Effector memory CD8-positive, alpha-beta T cell (primary cell): ENCODE measurements around the gene LAMC2.
"Not testable (repeated sequence)": the region's sequence is repeated elsewhere in the genome, so short reads cannot be mapped to it uniquely, and the experiment has no call there.

Experiments used
- ATAC-seq: fragments of 150-1000 bp; cut with Tn5 transposase; replicated peaks from 2 replicates; pipeline ENCODE4 v1.10.0; 2021; ENCODE audit warnings: mild to moderate bottlenecking, moderate library complexity
- DNase-seq, 3 experiments: peaks; one replicate each; pipeline ENCODE4 v3.0.0; 2021
- H3K27ac Mint-ChIP-seq, 2 donors: one replicate each; pipeline ENCODE4 v1.8.0; 2022; ENCODE audit warnings: mild to moderate bottlenecking in 2 of 2, mixed read lengths in 2 of 2, moderate library complexity in 2 of 2
- H3K27me3 Mint-ChIP-seq, 2 donors: one replicate each; pipeline ENCODE4 v1.8.0; 2022; ENCODE audit warnings: mixed read lengths in 2 of 2
- H3K36me3 Mint-ChIP-seq: one replicate; pipeline ENCODE4 v1.8.0; 2022; ENCODE audit warnings: mild to moderate bottlenecking, moderate library complexity, mixed read lengths; ENCODE audit not compliant: insufficient read depth
- H3K4me1 Mint-ChIP-seq, 2 donors: one replicate each; pipeline ENCODE4 v1.8.0; 2022; ENCODE audit warnings: low read depth in 2 of 2, mixed read lengths in 2 of 2
- H3K4me3 Mint-ChIP-seq, 2 donors: one replicate each; pipeline ENCODE4 v1.8.0; 2022; ENCODE audit warnings: mild to moderate bottlenecking in 2 of 2, mixed read lengths in 2 of 2, moderate library complexity in 2 of 2
- H3K9me3 Mint-ChIP-seq, 2 donors: one replicate each; pipeline ENCODE4 v1.8.0; 2022; ENCODE audit warnings: mixed read lengths in 2 of 2
- total RNA-seq, 9 experiments: gene quantifications; one replicate each; lab custom pipeline; 2026; lab: John Stamatoyannopoulos, UW

The LAMC2 gene
- total RNA-seq, result 0 to 0.30 (median 0) reads per million in 9 experiments

- Mint-ChIP-seq H3K4me1 (no peaks in the 10 kb centered on the region), H3K27me3 (peaks cover 33 to 40% of the 10 kb centered on the region in 2 donors), H3K9me3 (no peaks in the 10 kb centered on the region), H3K36me3 (no peaks in the 10 kb centered on the region), H3K4me3 (no peak within 1 kb of the TSS), H3K27ac (no peak within 1 kb of the TSS)
- no peak for DNase-seq
- no peak for ATAC-seq
Measured at GRCh38 chr1:183185941-183186490, at the start of gene LAMC2. Gene LAMC2, plus strand, starts transcription at chr1:183186264. Its CDS starts 89 bp downstream, at chr1:183186353.

GRCh38 chr1:183137782-183138181, 48.3 kb upstream of the LAMC2 start:
- DNase-seq (no peak), ATAC-seq (no peak)
- H3K27me3 Mint-ChIP-seq, result peaks cover 23 to 37% of the 10 kb centered on the region in 2 donors
- H3K27ac Mint-ChIP-seq, result no peak overlapping the region
- no peaks in the 10 kb centered on the region for H3K4me1 Mint-ChIP-seq
- no peaks in the 10 kb centered on the region for H3K9me3 Mint-ChIP-seq
- peaks cover 3% of the 10 kb centered on the region for H3K36me3 Mint-ChIP-seq
- H3K4me3 Mint-ChIP-seq, result no peak overlapping the region

- no peak for ATAC-seq
- no peak for DNase-seq
- no peak overlapping the region for H3K27ac Mint-ChIP-seq
- H3K36me3 Mint-ChIP-seq, result peaks cover 3% of the 10 kb centered on the region
- H3K4me1 Mint-ChIP-seq, result no peaks in the 10 kb centered on the region
- H3K4me3 Mint-ChIP-seq, result no peak overlapping the region
- H3K9me3 Mint-ChIP-seq, result no peaks in the 10 kb centered on the region
- H3K27me3 Mint-ChIP-seq, result peaks cover 25 to 36% of the 10 kb centered on the region in 2 donors
Measured at GRCh38 chr1:183138301-183138700, 47.8 kb upstream of the LAMC2 start.

- Mint-ChIP-seq H3K27me3 (peaks cover 25 to 26% of the 10 kb centered on the region in 2 donors), H3K4me3 (no peak overlapping the region), H3K9me3 (no peaks in the 10 kb centered on the region), H3K36me3 (peaks cover 3% of the 10 kb centered on the region), H3K4me1 (no peaks in the 10 kb centered on the region), H3K27ac (no peak overlapping the region)
- ATAC-seq (no peak), DNase-seq (no peak)
Measured at GRCh38 chr1:183139281-183139942, 46.7 kb upstream of the LAMC2 start.

GRCh38 chr1:183140633-183141032, 45.4 kb upstream of the LAMC2 start:
- H3K27ac Mint-ChIP-seq, result no peak overlapping the region

GRCh38 chr1:183142171-183142570, 43.9 kb upstream of the LAMC2 start:
- DNase-seq (no peak), ATAC-seq (no peak)
- Mint-ChIP-seq H3K9me3 (no peaks in the 10 kb centered on the region), H3K4me3 (no peak overlapping the region), H3K27me3 (peaks cover 23% of the 10 kb centered on the region in 2 donors), H3K36me3 (no peaks in the 10 kb centered on the region), H3K4me1 (no peaks in the 10 kb centered on the region), H3K27ac (no peak overlapping the region)

More at GRCh38 chr1:183140633-183141032, 45.4 kb upstream of the LAMC2 start:
- no peak for DNase-seq
- Mint-ChIP-seq H3K9me3 (no peaks in the 10 kb centered on the region), H3K36me3 (peaks cover 3% of the 10 kb centered on the region), H3K27me3 (peaks cover 25 to 29% of the 10 kb centered on the region in 2 donors), H3K4me1 (no peaks in the 10 kb centered on the region), H3K4me3 (no peak overlapping the region)
- ATAC-seq, result no peak

GRCh38 chr1:183143576-183144315, 42.3 kb upstream of the LAMC2 start:
- Mint-ChIP-seq H3K4me3 (no peak overlapping the region), H3K9me3 (no peaks in the 10 kb centered on the region), H3K36me3 (no peaks in the 10 kb centered on the region), H3K27me3 (peaks cover 23 to 31% of the 10 kb centered on the region in 2 donors), H3K4me1 (no peaks in the 10 kb centered on the region), H3K27ac (no peak overlapping the region)
- ATAC-seq (no peak), DNase-seq (no peak)

- no peak overlapping the region for H3K4me3 Mint-ChIP-seq
- H3K9me3 Mint-ChIP-seq, result no peaks in the 10 kb centered on the region
- peaks cover 16 to 25% of the 10 kb centered on the region in 2 donors for H3K27me3 Mint-ChIP-seq
- ATAC-seq (no peak), DNase-seq (no peak)
- H3K36me3 Mint-ChIP-seq, result no peaks in the 10 kb centered on the region
- H3K4me1 Mint-ChIP-seq, result no peaks in the 10 kb centered on the region
- no peak overlapping the region for H3K27ac Mint-ChIP-seq
Measured at GRCh38 chr1:183144752-183145151, 41.3 kb upstream of the LAMC2 start.

GRCh38 chr1:183147735-183148134, 38.3 kb upstream of the LAMC2 start:
- Mint-ChIP-seq H3K4me1 (no peaks in the 10 kb centered on the region), H3K27ac (no peak overlapping the region), H3K9me3 (peaks cover 0 to 3% of the 10 kb centered on the region in 2 donors), H3K27me3 (peaks cover 10 to 18% of the 10 kb centered on the region in 2 donors), H3K4me3 (no peak overlapping the region), H3K36me3 (no peaks in the 10 kb centered on the region)
- no peak for ATAC-seq
- no peak for DNase-seq

GRCh38 chr1:183148599-183148998, 37.5 kb upstream of the LAMC2 start:
- H3K4me1 Mint-ChIP-seq, result no peaks in the 10 kb centered on the region

GRCh38 chr1:183149273-183149672, 36.8 kb upstream of the LAMC2 start:
- peaks cover 23 to 29% of the 10 kb centered on the region in 2 donors for H3K27me3 Mint-ChIP-seq
- no peak overlapping the region for H3K4me3 Mint-ChIP-seq
- H3K36me3 Mint-ChIP-seq, result no peaks in the 10 kb centered on the region
- H3K4me1 Mint-ChIP-seq, result no peaks in the 10 kb centered on the region
- H3K9me3 Mint-ChIP-seq, result peaks cover 0 to 3% of the 10 kb centered on the region in 2 donors
- ATAC-seq (no peak), DNase-seq (no peak)
- no peak overlapping the region for H3K27ac Mint-ChIP-seq

More at GRCh38 chr1:183148599-183148998, 37.5 kb upstream of the LAMC2 start:
- DNase-seq, result no peak
- peaks cover 0 to 3% of the 10 kb centered on the region in 2 donors for H3K9me3 Mint-ChIP-seq
- ATAC-seq, result no peak
- no peak overlapping the region for H3K4me3 Mint-ChIP-seq
- no peaks in the 10 kb centered on the region for H3K36me3 Mint-ChIP-seq
- peaks cover 17 to 22% of the 10 kb centered on the region in 2 donors for H3K27me3 Mint-ChIP-seq
- no peak overlapping the region for H3K27ac Mint-ChIP-seq

GRCh38 chr1:183150032-183150431, 36.0 kb upstream of the LAMC2 start:
- not testable (repeated sequence) for H3K36me3 Mint-ChIP-seq, H3K27ac Mint-ChIP-seq, H3K4me3 Mint-ChIP-seq, H3K4me1 Mint-ChIP-seq, H3K9me3 Mint-ChIP-seq, DNase-seq, ATAC-seq
- peaks cover 18 to 32% of the 10 kb centered on the region in 2 donors for H3K27me3 Mint-ChIP-seq

- no peak for ATAC-seq
- Mint-ChIP-seq H3K36me3 (no peaks in the 10 kb centered on the region), H3K4me3 (no peak overlapping the region), H3K9me3 (peaks cover 0 to 3% of the 10 kb centered on the region in 2 donors), H3K27me3 (peaks cover 18 to 32% of the 10 kb centered on the region in 2 donors), H3K27ac (no peak overlapping the region), H3K4me1 (no peaks in the 10 kb centered on the region)
- DNase-seq, result no peak
Measured at GRCh38 chr1:183150445-183150844, 35.6 kb upstream of the LAMC2 start.
